PC-9 (cell line): Measurements from ENCODE around the gene TBC1D3. TPM values are rescaled to one million over a fixed set of nuclear protein-coding genes. Genes with fewer than 3 reads are reported as not detected.
"Not testable (repeated sequence)": the region's sequence is repeated elsewhere in the genome, so short reads cannot be mapped to it uniquely, and the experiment has no call there.

Source experiments
- Bru-seq: library from RNA; stranded (reverse); fragments of 400-500 nt; gene quantifications from one replicate; lab custom pipeline; 2021; lab: Mats Ljungman, UMichigan
- BruChase-seq, 2 experiments: library from RNA; stranded (reverse); fragments of 400-500 nt; gene quantifications; one replicate each; lab custom pipeline; 2021; lab: Mats Ljungman, UMichigan
- BruUV-seq: library from RNA; stranded (reverse); fragments of 400-500 nt; replicated peaks from 2 replicates; lab custom pipeline; 2021; lab: Mats Ljungman, UMichigan
- CTCF ChIA-PET: fragments of 300-600 bp; sonication (Branson Sonifier 250); formaldehyde crosslinking; loops from one replicate; lab custom pipeline; 2022; ENCODE audit warnings: antibody characterized with exemption; lab: Charles Lee
- POLR2A ChIA-PET: fragments of 300-600 bp; sonication (Branson Sonifier 250); formaldehyde crosslinking; loops from one replicate; lab custom pipeline; 2022; ENCODE audit warnings: antibody characterized with exemption; ENCODE audit not compliant: unreplicated experiment; lab: Charles Lee
- DNase-seq, 2 experiments: peaks; one replicate each; pipeline versions ENCODE4 v3.0.0 to v3.0.0-alpha.2; 2015 to 2022; ENCODE audit warnings: mixed read lengths in 1 of 2
- H2AFZ ChIP-seq: fragments of 200-600 bp; sonication (generic); 2 replicates; pipeline ENCODE4 v1.8.1; 2017; ENCODE audit warnings: antibody characterized with exemption
- H3F3A ChIP-seq: fragments of 200-600 bp; sonication (generic); 2 replicates; pipeline ENCODE4 v1.8.1; 2017; ENCODE audit warnings: antibody characterized with exemption, mild to moderate bottlenecking, low read depth; ENCODE audit not compliant: insufficient read depth
- H3K27ac ChIP-seq: fragments of 200-600 bp; sonication (generic); 2 replicates; pipeline ENCODE4 v1.6.1; 2016; ENCODE audit warnings: mixed run types
- H3K27me3 ChIP-seq: fragments of 200-600 bp; sonication (generic); 2 replicates; pipeline ENCODE4 v1.6.1; 2016; ENCODE audit warnings: low read depth, mixed run types; ENCODE audit not compliant: insufficient read depth
- H3K36me3 ChIP-seq: fragments of 200-600 bp; sonication (generic); 2 replicates; pipeline ENCODE4 v1.6.1; 2016; ENCODE audit warnings: low read depth, mixed run types
- H3K4me1 ChIP-seq: fragments of 200-600 bp; sonication (generic); replicated peaks from 2 replicates; pipeline ENCODE4 v1.6.1; 2016; ENCODE audit warnings: mixed run types; ENCODE audit not compliant: insufficient read depth
- H3K4me2 ChIP-seq: fragments of 200-600 bp; sonication (generic); 2 replicates; pipeline ENCODE4 v1.6.1; 2017; ENCODE audit warnings: mixed run types
- H3K4me3 ChIP-seq: fragments of 200-600 bp; sonication (generic); 2 replicates; pipeline ENCODE4 v1.6.1; 2016; ENCODE audit warnings: mixed run types
- H3K79me2 ChIP-seq: fragments of 200-600 bp; sonication (generic); 2 replicates; pipeline ENCODE4 v1.6.1; 2017; ENCODE audit warnings: low read depth, mixed run types
- H3K9me2 ChIP-seq: fragments of 200-600 bp; sonication (generic); 2 replicates; pipeline ENCODE4 v1.8.1; 2017; ENCODE audit warnings: mild to moderate bottlenecking; ENCODE audit not compliant: insufficient read depth
- H3K9me3 ChIP-seq: fragments of 200-600 bp; sonication (generic); 2 replicates; pipeline ENCODE4 v1.8.1; 2016; ENCODE audit warnings: low read depth; ENCODE audit not compliant: insufficient read depth
- H4K20me1 ChIP-seq: fragments of 200-600 bp; sonication (generic); 2 replicates; pipeline ENCODE4 v1.8.1; 2017; ENCODE audit not compliant: insufficient read depth
- intact Hi-C: fragments of 100-400 bp; cut with micrococcal nuclease; formaldehyde crosslinking; loops from one replicate; pipeline ENCODE4 v1.10.0; 2022; ENCODE audit not compliant: unreplicated experiment
- long read RNA-seq: library from polyadenylated mRNA; stranded (forward); transcript quantifications from one replicate; pipeline ENCODE4 v2.0.0, GENCODE V29; 2022
- total RNA-seq: library from RNA; stranded (reverse); gene quantifications from 2 replicates; pipeline ENCODE4 v1.2.3, GENCODE V29; 2021

TBC1D3 gene
- total RNA-seq (not detected in 2 replicates), Bru-seq, nascent RNA (percentile 15 among the genes with signal in this experiment), BruChase-seq, experiment 1, labeled RNA remaining after a 2-hour chase (percentile 22 among the genes with signal in this experiment), BruChase-seq, experiment 2, labeled RNA remaining after a 6-hour chase (percentile 19 among the genes with signal in this experiment)
- long read RNA-seq, partial matches to known transcripts: 0 of 7 reads
- long read RNA-seq, other reads (novel, unspliced or antisense): 7 of 7 reads

GRCh38 chr17:38192455-38192854 is at the start of gene TBC1D3:
Gene TBC1D3 (minus strand): TSS chr17:38192555. CDS start chr17:38191029, 1,526 bp downstream.
- CTCF ChIA-PET, H3F3A ChIP-seq, POLR2A ChIA-PET, H3K4me2 ChIP-seq, H3K27me3 ChIP-seq, H2AFZ ChIP-seq, H4K20me1 ChIP-seq, H3K9me3 ChIP-seq, H3K36me3 ChIP-seq, H3K27ac ChIP-seq, intact Hi-C loops, DNase-seq, H3K4me1 ChIP-seq, BruUV-seq, H3K4me3 ChIP-seq, H3K79me2 ChIP-seq, H3K9me2 ChIP-seq: not testable (repeated sequence)

- H3K4me3 ChIP-seq, H3K36me3 ChIP-seq, H2AFZ ChIP-seq, H3K9me3 ChIP-seq, intact Hi-C loops, H3K79me2 ChIP-seq, H3K4me1 ChIP-seq, DNase-seq, BruUV-seq, H3F3A ChIP-seq, POLR2A ChIA-PET, CTCF ChIA-PET, H4K20me1 ChIP-seq, H3K9me2 ChIP-seq, H3K27ac ChIP-seq, H3K27me3 ChIP-seq, H3K4me2 ChIP-seq: not testable (repeated sequence)
These were observed 40.4 kb upstream of the TBC1D3 start for GRCh38 chr17:38232790-38233189.

GRCh38 chr17:38225844-38226495 is 33.6 kb upstream of the TBC1D3 start:
- H3K9me2 ChIP-seq, H3K27ac ChIP-seq, H3K27me3 ChIP-seq, H3K4me1 ChIP-seq, BruUV-seq, DNase-seq, CTCF ChIA-PET, H3F3A ChIP-seq, POLR2A ChIA-PET, H3K79me2 ChIP-seq, H3K36me3 ChIP-seq, H4K20me1 ChIP-seq, H2AFZ ChIP-seq, intact Hi-C loops, H3K4me2 ChIP-seq, H3K4me3 ChIP-seq, H3K9me3 ChIP-seq: not testable (repeated sequence)

- H3K4me2 ChIP-seq, H3K9me2 ChIP-seq, H3K4me1 ChIP-seq, H4K20me1 ChIP-seq, DNase-seq, H3F3A ChIP-seq, H3K79me2 ChIP-seq, CTCF ChIA-PET, H3K36me3 ChIP-seq, H3K27ac ChIP-seq, intact Hi-C loops, H3K4me3 ChIP-seq, POLR2A ChIA-PET, H3K27me3 ChIP-seq, BruUV-seq, H3K9me3 ChIP-seq, H2AFZ ChIP-seq: not testable (repeated sequence)
These were observed 28.5 kb upstream of the TBC1D3 start for GRCh38 chr17:38220867-38221266.

GRCh38 chr17:38200271-38200670 is 7.9 kb upstream of the TBC1D3 start:
- H4K20me1 ChIP-seq, H3K4me2 ChIP-seq, DNase-seq, H3K36me3 ChIP-seq, H3K9me2 ChIP-seq, H3K79me2 ChIP-seq, H3K27ac ChIP-seq, H3K27me3 ChIP-seq, BruUV-seq, H3F3A ChIP-seq, H3K9me3 ChIP-seq, CTCF ChIA-PET, POLR2A ChIA-PET, H2AFZ ChIP-seq, intact Hi-C loops, H3K4me3 ChIP-seq, H3K4me1 ChIP-seq: not testable (repeated sequence)

- H3K79me2 ChIP-seq, H2AFZ ChIP-seq, H4K20me1 ChIP-seq, DNase-seq, intact Hi-C loops, H3K27ac ChIP-seq, H3K9me2 ChIP-seq, H3K27me3 ChIP-seq, POLR2A ChIA-PET, H3F3A ChIP-seq, H3K36me3 ChIP-seq, H3K9me3 ChIP-seq, H3K4me2 ChIP-seq, CTCF ChIA-PET, H3K4me3 ChIP-seq, H3K4me1 ChIP-seq, BruUV-seq: not testable (repeated sequence)
These were observed 57.5 kb downstream of the TBC1D3 start for GRCh38 chr17:38134860-38135259.
